GM12878 (cell line): ENCODE data around the gene NLRC5. TPM values are rescaled to one million over a fixed set of nuclear protein-coding genes. Genes with fewer than 3 reads are reported as not detected.

Source experiments
- ATAC-seq: fragments of 200-7000 bp; cut with Tn5 transposase; 3 replicates; pipeline ENCODE4 v1.9.1; 2020; ENCODE audit warnings: mild to moderate bottlenecking, moderate library complexity
- BruUV-seq: library from RNA; stranded (reverse); fragments of 400-500 nt; replicated peaks from 2 replicates; lab custom pipeline; 2021; lab: Mats Ljungman, UMichigan
- CTCF ChIA-PET: fragments of 300-600 bp; sonication (Branson Sonifier 250); formaldehyde crosslinking; extraction: SDS; loops from one replicate; lab custom pipeline; 2021; ENCODE audit warnings: inconsistent platforms; lab: Yijun Ruan, JAX
- POLR2A ChIA-PET: fragments of 350-600 bp; formaldehyde crosslinking; extraction: SDS; loops from one replicate; lab custom pipeline; 2021; ENCODE audit warnings: inconsistent platforms; lab: Charles Lee
- RAD21 ChIA-PET: fragments of 300-600 bp; sonication (Branson Sonifier 250); formaldehyde crosslinking; loops from one replicate; lab custom pipeline; 2023; ENCODE audit warnings: antibody characterized with exemption; ENCODE audit not compliant: unreplicated experiment; lab: Charles Lee
- SMC1A ChIA-PET: fragments of 300-600 bp; sonication (Branson Sonifier 250); formaldehyde crosslinking; loops from one replicate; lab custom pipeline; 2023; ENCODE audit not compliant: unreplicated experiment, uncharacterized antibody; lab: Charles Lee
- DNase-seq: peaks from one replicate; pipeline ENCODE4 v3.0.0-alpha.2; 2011; ENCODE audit warnings: low read depth, low spot score
- FAIRE-seq: peaks from 3 replicates; lab custom pipeline; 2011; peaks lifted over from hg19 to GRCh38; lab: Jason Lieb, UNC
- H2AFZ ChIP-seq: 2 replicates; pipeline ENCODE4 v1.6.0; 2011; ENCODE audit warnings: low read depth, low read length, control low read depth; ENCODE audit not compliant: control insufficient read depth
- H3K27ac ChIP-seq: 2 replicates; pipeline ENCODE4 v1.5.1; 2011; ENCODE audit warnings: control low read depth; ENCODE audit not compliant: control insufficient read depth, insufficient read depth
- H3K27me3 ChIP-seq, 2 experiments: replicated peaks in 1 of 2; 2 replicates each; pipeline versions ENCODE4 v1.6.0 to v1.6.1; 2011; ENCODE audit warnings: low read length in 1 of 2; ENCODE audit not compliant: control insufficient read depth in 2 of 2, insufficient read depth in 2 of 2
- H3K36me3 ChIP-seq, 2 experiments: 2 replicates each; pipeline ENCODE4 v1.5.1; 2011; ENCODE audit warnings: low read length in 1 of 2; ENCODE audit not compliant: control insufficient read depth in 2 of 2, insufficient read depth in 2 of 2
- H3K4me1 ChIP-seq: 2 replicates; pipeline ENCODE4 v1.6.1; 2011; ENCODE audit warnings: mild to moderate bottlenecking, low read length, moderate library complexity, mixed read lengths; ENCODE audit not compliant: control insufficient read depth, insufficient read depth
- H3K4me2 ChIP-seq: 2 replicates; pipeline ENCODE4 v1.6.0; 2011; ENCODE audit warnings: control low read depth; ENCODE audit not compliant: control insufficient read depth, insufficient read depth
- H3K4me3 ChIP-seq: fragments of 200-600 bp; sonication (generic); 2 replicates; pipeline ENCODE4 v1.5.1; 2016
- H3K79me2 ChIP-seq: 2 replicates; pipeline ENCODE4 v1.6.0; 2011; ENCODE audit warnings: low read length; ENCODE audit not compliant: control insufficient read depth, insufficient read depth
- H3K9ac ChIP-seq: 2 replicates; pipeline ENCODE4 v1.8.0; 2011; ENCODE audit warnings: low read length, control low read depth, mixed read lengths; ENCODE audit not compliant: control insufficient read depth, insufficient read depth
- H3K9me3 ChIP-seq: replicated peaks from 3 replicates; pipeline ENCODE4 v1.5.1; 2011; ENCODE audit warnings: mild to moderate bottlenecking, low read length; ENCODE audit not compliant: control insufficient read depth, insufficient read depth
- H4K20me1 ChIP-seq: 2 replicates; pipeline ENCODE4 v1.6.0; 2011; ENCODE audit not compliant: control insufficient read depth, insufficient read depth
- BCL11A ChIP-seq: IDR thresholded peaks from 2 replicates; pipeline ENCODE4 v1.6.1; 2011; ENCODE audit warnings: low read depth, low read length
- GATAD2B ChIP-seq: fragments of 450-650 bp; conservative IDR thresholded peaks from 2 replicates; pipeline ENCODE4 v1.6.1; 2017; ENCODE audit warnings: low read depth, mild to moderate bottlenecking, moderate library complexity
- IKZF1 ChIP-seq: fragments of 450-650 bp; conservative IDR thresholded peaks from 2 replicates; pipeline ENCODE4 v1.6.1; 2017; ENCODE audit warnings: antibody characterized with exemption, mild to moderate bottlenecking
- LARP7 ChIP-seq: fragments of 450-650 bp; IDR thresholded peaks from 2 replicates; pipeline ENCODE4 v1.6.1; 2017; ENCODE audit warnings: mild to moderate bottlenecking
- MEF2B ChIP-seq: fragments of 450-650 bp; IDR thresholded peaks from 2 replicates; pipeline ENCODE4 v1.6.1; 2018; ENCODE audit warnings: mild to moderate bottlenecking, moderate library complexity; ENCODE audit not compliant: partially characterized antibody, poor library complexity, severe bottlenecking
- NR2F1 ChIP-seq: fragments of 450-650 bp; conservative IDR thresholded peaks from 2 replicates; pipeline ENCODE4 v1.6.1; 2017; ENCODE audit warnings: mild to moderate bottlenecking
- NRF1 ChIP-seq: conservative IDR thresholded peaks from 2 replicates; pipeline ENCODE4 v1.6.1; 2011; ENCODE audit warnings: mild to moderate bottlenecking, low read depth, low read length, improper control_type of control experiment
- PBX3 ChIP-seq: IDR thresholded peaks from 2 replicates; pipeline ENCODE4 v1.6.1; 2011; ENCODE audit warnings: mild to moderate bottlenecking, low read depth, low read length, moderate library complexity; ENCODE audit not compliant: insufficient replicate concordance
- RCOR1 ChIP-seq: conservative IDR thresholded peaks from 2 replicates; pipeline ENCODE4 v1.6.1; 2012; ENCODE audit warnings: low read depth, low read length, improper control_type of control experiment
- REST ChIP-seq: IDR thresholded peaks from 2 replicates; pipeline ENCODE4 v1.6.1; 2012; ENCODE audit warnings: mild to moderate bottlenecking, low read depth, low read length
- SMAD1 ChIP-seq: fragments of 450-650 bp; IDR thresholded peaks from 2 replicates; pipeline ENCODE4 v1.6.1; 2018; ENCODE audit warnings: mild to moderate bottlenecking, low read depth; ENCODE audit not compliant: partially characterized antibody
- SREBF2 ChIP-seq: IDR thresholded peaks from 2 replicates; pipeline ENCODE4 v1.6.1; 2012; ENCODE audit warnings: mild to moderate bottlenecking, low read length
- ZNF592 ChIP-seq: fragments of 450-650 bp; IDR thresholded peaks from 2 replicates; pipeline ENCODE4 v1.6.1; 2017; ENCODE audit warnings: mild to moderate bottlenecking, moderate library complexity
- WGBS: methylation state at CpG from one replicate; pipeline ENCODE4 v1.1.6; 2016; ENCODE audit warnings: low lambda C conversion rate; ENCODE audit not compliant: insufficient replicate concordance, insufficient coverage; ENCODE audit errors: missing lambda C conversion rate; 5-methylcytosine and 5-hydroxymethylcytosine counted together
- in situ Hi-C: fragments of 300-500 bp; cut with MboI; formaldehyde crosslinking; loops from 9 replicates; pipeline ENCODE4 v1.14.3; 2018; ENCODE audit warnings: mixed read lengths
- intact Hi-C: fragments of 100-400 bp; cut with micrococcal nuclease; formaldehyde crosslinking; loops from one replicate; pipeline ENCODE4 v1.14.2; 2022; ENCODE audit not compliant: unreplicated experiment
- polyA plus RNA-seq, 11 experiments: library from polyadenylated mRNA; depleted of rRNA in 4 of 11; unstranded in 6 of 11; stranded (reverse) in 5 of 11; fragments of >200 nt; fragmentation: Nextera tagmentation in 4 of 11; fragmentation: Illumina TruSeq in 1 of 11; extraction: Ambion mirVana in 4 of 11; extraction: Trizol in 1 of 11; gene quantifications; 1 replicate in 1 of 11; 2 replicates in 10 of 11; pipeline versions ENCODE4 v1.2.1 to v1.2.3, GENCODE V29; 2011 to 2016; ENCODE audit warnings: inconsistent platforms in 2 of 11, missing spikeins in 2 of 11, low read depth in 1 of 11
- total RNA-seq, 4 experiments: library from RNA; depleted of rRNA in 3 of 4; stranded (reverse); fragments of >200 nt in 3 of 4; fragmentation: Illumina TruSeq in 1 of 4; extraction: Trizol in 1 of 4; gene quantifications; 2 replicates each; pipeline versions ENCODE4 v1.2.1 to v1.2.3, GENCODE V29; 2013 to 2021

The NLRC5 gene
- total and polyA plus RNA-seq, 10 of the 15 experiments (the other 5 are each of a cell fraction or from before 2014, with no cell fraction given) = 13.1 to 105 (median 57.3) TPM

GRCh38 chr16:57001026-57001679 is 11.8 kb downstream of the NLRC5 start:
- in situ Hi-C loops = no loop called here
- TF ChIP-seq NR2F1 (0 out of 2 replicates have a peak, but pooled peaks have one; percentile 2), LARP7 (no peak), RCOR1 (0 out of 2 replicates have a peak, but pooled peaks have one; percentile 6), MEF2B (peak; percentile 5), GATAD2B (no peak; the same call in none of the 2 replicates), IKZF1 (peak; percentile 7; the same call in 1 of the 2 replicates), NRF1 (no peak), BCL11A (0 out of 2 replicates have a peak, but pooled peaks have one; percentile 1), PBX3 (no peak), SREBF2 (no peak), REST (no peak), ZNF592 (no peak), SMAD1 (no peak)

More at GRCh38 chr16:57001026-57001679, 11.8 kb downstream of the NLRC5 start:
- ATAC-seq (no peak), DNase-seq (no peak), FAIRE-seq (no peak)
- no peak overlapping the region for H2AFZ ChIP-seq
- no peaks in the 10 kb centered on the region; a peak in 2 of 4 replicates for H3K36me3 ChIP-seq
- no peaks in the 10 kb centered on the region for H3K9me3 ChIP-seq
- POLR2A ChIA-PET = interaction anchor here (0.6 to 10.0 kb wide), 6 partner anchors 8 to 98 kb away, joined by 4 to 216 read pairs (median 34); partner anchors contain the start of gene NLRC5
- intact Hi-C loops = loop anchor here (2.0 to 5.0 kb wide), 2 partner anchors 14 to 41 kb away; no protein-coding TSS in a partner anchor
- no peaks in the 10 kb centered on the region for H4K20me1 ChIP-seq
- RAD21 ChIA-PET = interaction anchor here (1.6 to 22.0 kb wide), 4 partner anchors 8 to 39 kb away, joined by 4 to 473 read pairs (median 22); partner anchors contain the start of gene NLRC5
- WGBS = 29% methylated on average over 8 of the region's 8 CpGs
- H3K27ac ChIP-seq = peak overlapping the region; percentile 93
- CTCF ChIA-PET = interaction anchor here (2.4 to 7.0 kb wide), 2 partner anchors 36 kb away, joined by 19 to 55 read pairs; no protein-coding TSS in a partner anchor
- H3K27me3 ChIP-seq = no peaks in the 10 kb centered on the region
- H3K4me3 ChIP-seq = no peak overlapping the region
- BruUV-seq = TSS peak; percentile 9
- peaks cover 75% of the 10 kb centered on the region for H3K79me2 ChIP-seq
- peak overlapping the region; percentile 74 for H3K9ac ChIP-seq
- H3K4me2 ChIP-seq = peak overlapping the region; percentile 80
- SMC1A ChIA-PET = interaction anchor here (1.8 to 20.8 kb wide), 2 partner anchors 26 to 41 kb away, joined by 11 to 604 read pairs; partner anchors contain the start of genes CETP and NLRC5
- peaks cover 59% of the 10 kb centered on the region for H3K4me1 ChIP-seq
